Measurements from ENCODE around the gene FARSB.
A peak's percentile ranks its signal among the peaks of the same experiment; 100 is the strongest.
"Not testable (repeated sequence)": the region's sequence is repeated elsewhere in the genome, so short reads cannot be mapped to it uniquely, and the experiment has no call there.

The FARSB gene

DNA sequence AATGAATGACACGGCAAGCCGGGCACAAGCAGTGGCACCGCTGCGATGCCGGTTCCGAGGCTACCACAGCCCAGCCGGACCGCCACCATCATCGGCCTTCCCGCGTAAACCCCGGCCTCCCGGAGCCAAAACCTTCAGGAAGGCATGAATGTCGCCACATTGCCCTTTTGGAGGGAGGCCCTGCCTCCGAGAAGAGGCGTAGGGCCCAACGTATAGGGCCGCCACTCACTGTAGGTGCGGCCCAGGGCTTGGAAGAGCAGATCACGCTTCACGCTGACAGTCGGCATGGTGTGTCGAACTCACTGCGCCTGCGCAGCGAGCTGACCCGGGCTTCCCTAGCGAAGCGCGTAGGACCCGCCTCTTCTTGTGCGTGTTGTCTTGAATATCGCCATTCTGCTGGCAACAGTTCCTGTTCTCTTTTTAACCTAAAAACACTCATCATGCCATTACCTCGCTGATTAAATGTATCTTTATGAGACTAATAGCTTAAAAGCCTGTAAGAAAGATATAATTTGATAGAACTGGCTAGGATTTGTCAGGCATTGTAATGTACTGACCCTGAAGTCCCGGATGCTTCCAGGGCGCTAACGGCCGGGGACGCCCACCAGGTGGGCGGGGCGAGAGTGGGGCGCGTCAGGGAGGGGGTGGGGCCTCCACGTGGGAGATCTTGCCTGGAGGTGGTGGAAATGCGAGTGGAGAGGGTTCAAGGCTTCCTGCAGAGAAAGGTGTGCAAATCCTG lies at the start of gene FARSB:
FARSB (minus strand) TSS at position 306 of the 739 bp plus-strand sequence; CDS start at position 287, 19 bp downstream.
- peak; percentile 93 for DNase-seq

DNA sequence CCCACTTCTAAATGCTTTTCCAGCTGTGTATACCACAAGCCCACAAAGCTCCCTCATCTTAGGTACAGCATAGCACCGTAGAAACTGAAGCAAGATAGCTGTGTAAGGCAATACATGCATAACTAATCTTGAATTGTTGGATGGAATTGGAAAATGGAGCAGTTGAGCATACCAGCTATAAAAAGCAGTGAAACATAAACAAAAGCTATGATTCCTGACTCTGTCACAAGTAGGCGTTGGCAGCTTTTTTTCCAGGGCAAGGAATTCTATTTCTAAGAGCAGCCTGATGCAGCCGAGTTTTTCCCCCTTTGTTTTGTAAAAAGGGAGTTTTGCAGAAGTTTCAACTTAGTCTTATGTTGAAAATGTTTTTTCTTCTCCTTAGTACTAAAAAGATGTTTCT lies 48.0 kb upstream of the FARSB start:
- DNase-seq: no peak

DNA sequence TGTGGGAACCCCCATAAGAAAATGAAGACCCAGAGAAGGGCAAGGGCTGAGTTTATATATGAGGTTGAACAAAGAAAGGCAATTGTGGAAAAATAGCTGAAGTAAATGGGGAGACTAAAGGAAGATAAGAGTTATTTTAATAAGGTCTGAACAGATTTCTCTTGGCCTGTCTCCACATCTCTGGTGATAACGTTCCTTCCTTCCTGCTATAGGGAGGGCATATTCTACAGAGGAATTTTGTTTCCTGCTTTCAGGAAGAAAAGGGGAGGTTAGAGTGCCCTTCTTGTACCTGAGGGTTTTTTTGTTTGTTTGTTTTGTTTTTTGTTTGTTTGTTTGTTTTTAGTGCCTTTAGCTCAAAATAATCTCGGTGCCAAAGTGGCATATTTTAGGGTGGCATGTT lies 47.2 kb upstream of the FARSB start:
- no peak for DNase-seq

DNA sequence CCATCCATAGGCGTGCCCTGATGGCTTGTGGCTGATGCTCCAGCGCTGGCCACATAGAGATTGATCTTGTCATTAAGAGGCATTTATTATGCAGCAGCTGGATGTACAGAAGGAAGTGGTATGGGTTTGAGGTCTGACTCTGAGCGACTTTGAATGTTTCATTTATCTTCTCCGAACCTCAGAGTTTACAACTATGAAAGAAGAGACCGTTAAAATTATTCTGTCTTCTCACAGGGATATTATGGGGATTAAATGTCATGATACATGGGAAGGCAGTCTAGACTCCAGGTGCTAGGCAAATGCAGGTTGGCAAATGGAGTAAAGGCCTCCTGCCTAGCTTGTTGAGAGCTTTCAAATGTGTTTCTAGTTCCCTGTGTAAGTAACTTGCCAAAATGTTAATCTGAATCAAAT lies 45.8 kb upstream of the FARSB start:
- no peak for DNase-seq

DNA sequence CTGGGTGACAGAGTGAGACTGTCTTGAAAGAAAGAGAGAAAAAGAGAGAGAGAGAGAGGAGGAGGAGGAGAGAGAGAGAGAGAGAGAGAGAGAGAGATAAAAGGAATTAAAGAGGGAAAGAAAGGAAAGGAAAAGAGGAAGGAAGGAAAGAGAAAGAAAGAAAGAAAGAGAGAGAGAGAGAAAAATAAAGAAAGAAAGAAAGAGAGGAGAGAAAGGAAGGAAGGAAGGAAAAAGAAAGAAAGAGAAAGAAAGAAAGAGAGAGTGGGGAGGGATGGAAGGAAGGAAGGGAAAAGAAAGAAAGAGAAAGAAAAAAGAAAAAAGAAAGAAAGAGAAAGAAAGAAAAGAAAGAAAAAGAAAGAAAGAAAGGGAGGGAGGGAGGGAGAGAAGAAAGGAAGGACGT lies 45.3 kb upstream of the FARSB start:
- DNase-seq: no peak

DNA sequence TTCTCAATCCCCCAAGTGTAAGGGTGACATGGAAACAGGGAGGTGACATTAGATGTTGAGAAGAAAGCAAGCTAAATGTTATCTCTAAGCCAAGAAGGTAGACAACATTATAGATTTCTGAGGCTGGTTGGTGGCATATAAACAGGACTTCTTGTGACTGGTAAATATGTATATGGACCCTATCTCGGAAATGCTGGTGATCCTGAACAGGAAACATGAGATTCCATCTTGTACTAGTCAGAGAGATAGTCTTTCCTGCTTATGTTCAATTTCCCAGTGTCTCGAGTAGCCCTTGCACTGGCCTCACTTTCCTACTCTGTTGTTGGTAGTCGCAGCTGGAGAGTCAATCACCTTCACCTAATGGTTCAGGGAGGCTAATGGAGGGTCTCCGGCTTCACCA lies 42.4 kb upstream of the FARSB start:
- no peak for DNase-seq

DNA sequence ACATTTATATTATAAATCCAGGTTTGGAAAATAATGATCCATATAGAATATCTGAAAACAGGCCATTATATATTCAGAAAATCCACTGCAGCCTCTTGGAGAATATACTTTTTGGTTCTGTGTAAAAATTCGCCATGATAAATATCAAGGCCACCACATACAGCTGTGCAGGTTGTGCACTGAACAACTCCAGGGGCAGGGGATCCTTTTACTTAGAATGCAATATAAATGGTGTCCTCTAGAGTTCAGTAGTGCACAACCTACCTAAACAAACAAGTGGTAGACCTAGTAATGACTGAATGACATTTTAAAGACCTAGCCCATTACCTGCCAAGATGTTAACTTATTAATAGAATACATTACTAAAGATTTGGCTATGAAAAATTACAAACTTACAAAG lies 37.9 kb upstream of the FARSB start:
- no peak for DNase-seq

DNA sequence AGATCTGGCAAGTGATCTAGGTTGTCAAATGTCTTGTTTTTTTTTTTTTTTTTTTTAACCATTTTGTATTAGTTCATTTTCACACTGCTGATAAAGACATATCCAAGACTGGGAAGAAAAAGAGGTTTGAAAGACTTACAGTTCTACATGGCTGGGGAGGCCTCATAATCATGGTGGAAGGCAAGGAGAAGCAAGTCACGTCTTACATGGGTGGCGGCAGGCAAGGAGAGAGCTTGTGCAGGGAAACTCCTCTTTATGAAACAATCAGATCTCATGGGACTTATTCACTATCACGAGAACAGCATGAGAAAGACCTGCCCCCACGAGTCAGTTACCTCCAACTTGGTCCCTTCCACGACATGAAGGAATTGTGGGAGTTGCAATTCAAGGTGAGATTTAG lies 37.5 kb upstream of the FARSB start:
- not testable (repeated sequence) for DNase-seq

DNA sequence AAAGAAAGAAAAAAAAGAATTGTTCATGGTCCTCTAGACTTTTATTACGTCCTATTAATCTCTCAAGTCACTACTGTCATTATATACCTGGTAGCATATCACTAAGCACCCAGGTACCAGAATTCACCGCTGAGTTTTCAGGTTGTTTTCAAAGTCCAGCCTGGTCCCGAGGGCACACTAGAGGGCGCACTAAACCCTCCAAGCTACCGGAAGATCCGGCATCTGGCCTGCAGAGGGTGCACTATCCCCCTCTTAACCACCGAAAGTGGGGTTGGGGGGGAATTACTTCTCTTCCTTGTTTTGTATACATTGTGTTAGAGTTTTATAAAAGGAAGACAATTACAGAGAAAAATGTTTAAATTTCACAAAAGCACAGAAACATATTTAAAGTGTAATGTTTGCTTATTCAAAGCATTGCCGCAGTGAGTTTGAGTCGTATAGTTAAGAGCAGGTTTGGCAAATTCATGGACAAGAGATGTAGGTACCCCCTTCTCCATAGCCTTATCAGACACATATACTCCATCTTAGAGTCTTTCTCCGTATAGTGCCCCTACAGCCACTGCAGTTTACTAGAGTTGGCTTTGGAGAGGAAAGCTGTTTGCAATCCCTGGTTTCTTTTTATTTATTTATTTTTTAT lies 34.8 kb upstream of the FARSB start:
- peak; percentile 26 for DNase-seq

DNA sequence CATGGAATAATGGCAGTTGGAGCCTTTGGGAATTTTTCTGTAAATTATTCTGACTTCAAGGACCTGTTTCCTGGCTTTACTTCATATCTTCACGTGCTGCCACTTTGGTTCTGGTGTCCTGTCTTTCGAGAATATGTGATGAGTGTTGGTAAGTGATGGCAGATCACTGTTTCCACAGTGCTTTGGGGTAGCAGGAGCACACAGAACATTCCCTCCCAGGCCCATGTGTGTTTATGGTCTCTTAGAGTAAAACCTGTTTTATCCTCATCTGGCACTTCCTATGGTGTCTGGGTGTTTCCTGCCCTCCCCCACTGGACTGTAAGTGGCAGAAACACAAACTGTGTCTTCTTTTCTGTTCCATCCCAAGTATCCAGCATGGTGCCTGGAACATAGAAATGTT lies 33.4 kb upstream of the FARSB start:
- no peak for DNase-seq

DNA sequence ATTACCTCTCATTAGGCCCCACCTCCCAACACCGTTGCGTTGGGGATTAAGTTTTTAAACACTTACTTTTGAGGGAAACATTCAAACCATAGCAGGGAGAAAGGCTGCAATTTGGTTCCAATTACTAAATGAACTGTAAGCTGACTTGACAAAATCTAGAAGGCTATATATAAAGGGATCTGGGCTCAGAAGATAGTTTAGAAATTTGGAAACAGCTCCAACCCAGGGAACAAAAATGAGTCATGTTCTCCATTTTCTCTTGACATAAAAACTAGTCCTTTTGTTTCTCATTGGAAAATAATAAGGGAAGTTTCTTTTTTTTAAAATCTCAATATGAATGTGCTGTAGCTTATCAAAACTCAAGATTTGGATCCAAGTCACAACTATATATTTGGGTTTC lies 33.0 kb upstream of the FARSB start:
- no peak for DNase-seq

DNA sequence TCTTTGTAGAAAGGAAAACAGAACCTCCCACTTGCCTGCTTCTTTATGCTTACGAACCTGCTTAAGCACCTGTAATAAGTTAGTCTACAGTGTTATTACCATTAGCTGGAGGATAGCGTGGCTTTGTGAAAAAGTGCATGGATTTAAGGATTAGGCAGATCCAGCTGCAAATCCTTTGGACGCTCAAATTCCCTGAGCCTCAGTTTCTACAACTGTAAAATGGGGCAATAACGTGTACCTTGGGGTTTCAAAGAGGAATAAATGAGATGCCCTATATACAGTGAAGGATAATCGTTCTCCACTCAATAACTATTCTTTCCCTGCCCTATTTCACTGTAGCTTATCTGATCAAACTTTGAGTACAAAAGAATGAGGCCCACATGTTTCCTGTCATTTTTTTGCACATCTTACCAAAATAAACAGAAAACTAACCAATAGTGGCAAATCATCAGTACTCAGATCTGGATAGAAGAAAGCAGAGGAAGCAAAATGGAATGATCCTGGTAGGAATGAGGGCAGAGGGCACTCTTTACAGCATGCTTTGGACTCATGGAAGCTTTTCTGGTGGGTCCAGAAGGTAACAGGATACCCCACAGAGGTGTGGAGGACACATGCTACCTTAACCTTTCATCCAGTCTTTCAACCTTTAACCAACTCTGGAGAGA lies 30.3 kb upstream of the FARSB start:
- no peak for DNase-seq

DNA sequence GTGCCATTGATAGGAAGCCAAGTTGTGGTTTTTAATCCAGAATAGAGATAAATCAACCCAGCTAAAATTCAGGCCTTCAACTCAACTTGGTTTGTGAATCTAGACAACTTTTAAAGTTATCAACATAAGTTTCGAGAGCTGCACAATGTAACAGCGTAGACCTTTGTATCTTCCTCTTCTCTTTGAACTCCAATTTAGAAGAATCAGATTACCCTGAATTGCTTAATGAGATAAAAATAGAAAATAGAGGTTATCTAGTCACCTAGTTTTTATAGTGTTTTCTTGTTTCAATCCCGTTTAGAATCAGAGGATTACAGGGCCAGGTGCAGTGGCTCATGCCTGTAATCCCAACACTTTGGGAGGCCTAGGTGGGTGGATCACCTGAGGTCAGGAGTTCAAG lies 27.9 kb upstream of the FARSB start:
- no peak for DNase-seq

DNA sequence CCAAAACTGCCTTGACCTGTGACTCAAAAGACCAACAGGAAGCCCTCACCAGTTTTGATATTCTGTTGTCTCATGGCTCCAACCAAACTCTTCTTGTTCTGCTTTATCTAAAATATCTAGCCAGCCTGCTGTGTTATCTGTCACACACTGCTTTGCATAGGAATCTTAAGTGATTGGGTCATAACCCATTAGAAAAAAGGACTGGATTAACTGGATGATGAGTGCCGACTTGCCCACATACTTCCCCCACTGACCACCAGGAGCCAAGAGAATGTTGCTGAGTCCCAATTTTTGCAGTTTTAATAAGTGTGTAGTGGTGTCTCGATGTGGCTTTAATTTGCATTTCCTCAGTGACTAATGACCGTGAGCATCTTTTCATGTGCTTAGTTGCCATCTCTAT lies 22.1 kb upstream of the FARSB start:
- DNase-seq: no peak

DNA sequence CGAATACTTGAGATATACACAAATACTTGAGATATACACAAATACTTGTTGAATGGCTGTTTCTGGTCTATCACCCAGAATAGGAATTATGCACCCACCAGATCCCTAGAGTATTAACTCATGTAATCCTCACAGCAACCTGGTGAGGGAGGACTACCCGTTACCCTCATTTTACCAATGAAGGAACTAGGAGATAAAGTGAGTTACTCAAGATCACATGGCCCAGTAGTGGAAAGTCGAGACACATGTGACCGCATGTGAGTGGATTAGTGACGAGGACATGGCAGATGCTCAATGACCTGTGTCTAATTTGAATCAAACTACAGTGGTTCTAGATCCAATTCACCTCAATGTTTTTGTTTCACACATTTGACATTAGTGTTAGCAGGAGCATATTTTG lies 18.0 kb upstream of the FARSB start:
- DNase-seq: no peak

DNA sequence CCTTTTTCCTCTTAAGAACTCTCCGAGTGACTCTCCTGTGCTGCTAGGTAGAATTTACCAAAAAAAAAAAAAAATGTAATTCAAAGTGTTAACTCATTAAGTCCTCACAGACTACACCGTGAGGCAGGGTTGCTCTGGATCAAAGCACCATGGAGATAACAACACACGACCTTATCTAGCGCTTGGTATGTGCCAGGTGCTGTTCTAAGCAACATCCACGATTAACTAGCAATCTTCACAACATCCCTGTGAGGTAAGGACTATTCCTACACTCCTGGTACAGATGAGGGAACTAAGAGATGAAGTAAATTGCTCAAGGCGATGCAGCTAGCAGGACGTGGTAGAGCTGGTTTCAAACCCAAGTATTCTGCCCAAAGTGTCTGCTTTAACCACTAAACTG lies 17.4 kb upstream of the FARSB start:
- no peak for DNase-seq

DNA sequence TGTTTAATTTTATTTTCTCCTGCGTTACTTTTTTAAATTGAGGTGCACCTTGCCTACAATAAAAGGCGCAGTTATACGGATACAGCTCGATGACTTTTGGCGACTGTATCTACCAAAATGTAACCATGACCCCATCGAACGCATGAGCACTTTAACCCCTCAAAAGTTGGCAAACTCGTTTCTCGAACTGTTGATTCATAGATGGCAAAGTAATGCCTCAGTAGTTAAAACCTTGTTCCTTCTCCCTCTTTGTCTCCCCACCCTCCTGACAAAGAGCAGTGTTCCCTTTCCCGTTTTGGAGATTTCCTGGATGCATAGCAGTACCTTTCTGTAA lies 16.1 kb upstream of the FARSB start:
- no peak for DNase-seq

DNA sequence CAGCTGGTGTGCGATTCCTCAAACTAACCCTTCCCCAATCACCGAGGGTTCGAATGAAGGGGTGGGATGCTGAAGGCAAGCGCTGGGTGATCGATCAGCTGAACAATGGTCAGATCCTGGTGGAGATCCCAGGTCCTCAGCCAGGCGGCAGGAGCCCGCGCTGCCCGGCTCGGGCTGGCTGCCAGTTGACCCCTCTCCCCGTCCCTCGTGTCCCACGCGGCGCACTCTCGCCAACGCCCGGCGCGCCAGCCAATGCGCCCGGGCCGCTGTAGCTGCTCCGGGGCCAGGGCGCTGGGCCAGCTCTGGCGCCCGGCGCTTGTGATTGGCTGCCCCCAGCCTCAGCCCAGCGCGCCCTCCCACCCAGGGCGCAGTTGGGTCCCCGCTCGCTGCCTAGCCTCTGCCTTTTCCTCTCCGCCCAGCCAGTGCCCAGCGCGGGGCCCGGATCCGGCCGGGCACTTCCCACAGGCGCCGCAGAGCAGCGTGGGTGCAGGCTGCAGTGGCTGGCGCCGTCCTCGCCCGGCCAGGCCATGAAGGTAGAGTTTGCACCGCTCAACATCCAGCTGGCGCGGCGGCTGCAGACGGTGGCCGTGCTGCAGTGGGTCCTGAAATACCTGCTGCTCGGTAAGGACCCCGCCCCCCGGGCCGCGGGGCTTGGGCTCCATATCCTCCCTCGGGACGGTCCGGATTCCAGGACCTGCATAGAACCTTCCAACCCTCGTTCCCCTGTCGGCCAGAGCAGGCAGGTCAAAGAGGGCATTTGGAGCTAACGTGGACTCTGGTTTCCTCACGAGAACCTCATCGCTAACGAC lies 15.6 kb upstream of the FARSB start, which contains the start of gene MOGAT1:
MOGAT1 (plus strand) TSS at position 400 of the 809 bp plus-strand sequence; CDS start at position 528, 128 bp downstream.
- no peak for DNase-seq

DNA sequence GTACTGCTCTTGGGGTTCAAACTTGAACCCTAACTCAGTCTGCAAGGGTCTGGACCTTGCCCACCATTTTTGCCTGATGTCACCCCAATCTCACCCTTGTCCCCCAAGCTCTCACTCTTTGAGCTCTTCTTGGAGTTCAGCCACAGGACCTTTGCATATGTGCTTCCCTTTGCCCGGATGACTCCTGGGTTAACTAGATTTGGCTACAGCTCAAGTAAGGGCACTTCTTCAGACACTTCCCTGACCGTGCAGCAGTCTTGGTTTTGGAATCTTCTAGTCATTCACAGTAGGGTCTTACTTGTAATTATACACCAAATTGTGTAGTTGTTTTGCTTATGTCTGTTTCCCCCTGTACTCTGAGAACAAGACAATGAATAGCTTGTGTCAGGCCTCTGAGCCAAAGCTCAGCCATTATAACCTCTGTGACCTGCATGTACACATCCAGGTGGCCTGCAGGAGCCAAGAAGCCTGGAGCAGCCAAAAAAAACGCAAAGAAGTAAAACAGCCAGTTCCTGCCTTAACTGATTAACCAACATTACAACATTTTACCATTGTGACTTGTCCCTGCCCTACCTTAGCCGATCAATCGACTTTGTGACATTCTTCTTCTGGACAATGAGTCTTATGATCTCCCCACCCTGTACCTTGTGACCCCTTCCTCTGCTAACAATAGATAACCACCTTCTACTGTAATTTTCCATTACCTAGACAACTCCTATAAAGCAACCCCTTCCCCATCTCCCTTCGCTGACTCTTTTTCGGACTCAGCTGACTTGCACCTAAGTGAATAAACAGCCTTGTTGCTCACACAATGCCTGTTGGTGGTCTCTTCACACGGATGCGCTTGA lies 14.5 kb upstream of the FARSB start:
- no peak for DNase-seq

DNA sequence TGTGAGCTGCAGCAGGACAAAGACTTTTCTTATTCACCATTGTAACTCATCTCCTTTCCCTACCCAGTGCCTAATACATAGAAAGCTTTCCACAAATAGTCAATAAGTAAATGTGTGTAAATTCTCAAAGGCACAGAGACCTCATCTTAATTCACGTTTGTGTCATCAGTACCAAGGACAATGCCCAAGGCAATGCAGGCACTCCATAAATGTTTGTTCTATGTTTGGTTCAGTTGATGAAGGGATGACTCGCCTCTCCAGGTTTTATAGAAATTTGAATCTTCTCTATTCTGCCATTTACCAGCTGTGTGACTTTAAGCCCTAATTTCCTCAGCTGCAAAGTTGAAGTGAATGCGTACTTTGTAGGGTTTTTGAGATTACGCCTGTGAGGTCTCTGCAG lies 13.5 kb upstream of the FARSB start:
- DNase-seq: no peak

DNA sequence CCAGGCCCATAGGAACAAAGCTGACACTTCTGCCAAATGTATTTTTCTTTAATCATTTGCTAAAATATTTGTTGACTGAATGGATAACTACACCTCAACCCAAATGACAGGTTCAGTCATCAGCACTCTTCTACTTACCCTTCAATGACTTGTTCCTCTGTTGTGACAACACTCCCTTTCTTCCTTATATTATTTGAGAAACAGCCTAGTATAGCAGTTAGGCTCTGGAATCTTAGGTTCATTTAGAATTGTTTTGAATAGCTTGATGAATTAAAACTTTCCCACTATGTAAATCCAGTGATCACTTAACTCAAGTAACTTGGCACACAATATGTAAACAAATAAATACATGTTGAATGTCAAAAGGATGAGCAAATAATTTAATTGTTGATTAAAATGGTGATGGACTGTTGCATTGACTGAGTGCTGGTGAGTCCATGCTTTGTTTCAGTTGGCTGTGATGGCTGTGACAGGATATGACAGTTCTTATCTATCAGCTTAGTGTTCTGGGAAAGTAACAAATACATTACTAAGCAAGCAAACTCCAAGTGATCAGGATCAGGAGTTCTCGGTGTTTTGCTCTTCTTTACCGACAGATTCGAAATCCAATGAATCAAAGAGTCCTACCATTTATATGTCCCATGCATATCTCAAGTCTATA lies 12.7 kb upstream of the FARSB start:
- DNase-seq: no peak

DNA sequence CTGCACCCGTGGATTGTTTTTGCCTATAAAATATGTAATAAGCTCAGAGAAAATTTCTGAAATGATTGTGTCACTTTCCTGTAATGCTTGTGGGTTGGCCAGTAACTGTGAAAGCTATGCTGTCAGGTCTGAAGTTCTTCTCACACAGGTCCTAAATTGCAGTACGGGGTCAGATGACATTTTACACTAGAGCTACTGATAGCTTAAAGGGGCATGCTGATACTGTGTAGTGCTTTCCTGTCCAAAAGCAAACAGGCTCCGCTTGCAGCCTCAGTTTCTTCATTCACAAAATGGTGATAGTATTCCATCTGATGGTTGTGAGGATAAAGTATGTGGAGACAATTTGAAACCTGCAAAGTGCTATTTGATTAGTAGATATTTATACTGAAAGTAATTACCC lies 7.6 kb upstream of the FARSB start:
- no peak for DNase-seq
